ENCODE data around the gene CCDC85C. TPM values are rescaled to one million over a fixed set of nuclear protein-coding genes. Genes with fewer than 3 reads are reported as not detected.

Gene CCDC85C
- total RNA-seq, 2 experiments from 2014 or later = 6.4 to 15.0 TPM

GRCh38 chr14:99650189-99650588 lies 46.2 kb upstream of the CCDC85C start:
- no peaks in the 10 kb centered on the region for H3K4me1 ChIP-seq (ENCODE audit: insufficient read depth, low read length, poor library complexity, severe bottlenecking)
- H3K4me2 ChIP-seq (ENCODE audit: low read length) = no peak overlapping the region
- ChIA-PET POLR2A (interaction anchor here (1.4 kb wide), 1 partner anchor 17 kb away, joined by 3 read pairs; no protein-coding TSS in a partner anchor), CTCF (ENCODE audit: unreplicated experiment) (no interaction called here)
- no peak overlapping the region for H2AFZ ChIP-seq (ENCODE audit: low read length)
- no peak for DNase-seq (ENCODE audit: low spot score)
- BruUV-seq (replicated peaks) = no TSS peak
- no peaks in the 10 kb centered on the region for H3K9me2 ChIP-seq (ENCODE audit: insufficient read depth, low read length)
- no peaks in the 10 kb centered on the region for H3K36me3 ChIP-seq (ENCODE audit: insufficient read depth, low read length)
- H3K27ac ChIP-seq (ENCODE audit: low read depth, low read length, poor library complexity, severe bottlenecking) = no peak overlapping the region
- no peak overlapping the region for H3K4me3 ChIP-seq (ENCODE audit: low read depth, low read length, poor library complexity, severe bottlenecking)
- no peaks in the 10 kb centered on the region for H3K79me2 ChIP-seq (ENCODE audit: insufficient read depth, low read depth, low read length)
- TF ChIP-seq CTCF (conservative IDR thresholded peaks at IDR 0.05; ENCODE audit: low read length) (no peak), EZH2phosphoT487 (IDR thresholded peaks at IDR 0.05; ENCODE audit: borderline replicate concordance, low read depth, low read length) (no peak)
- H3K9me3 ChIP-seq (ENCODE audit: low read length) = no peaks in the 10 kb centered on the region
- intact Hi-C loops (cut with micrococcal nuclease; ENCODE audit: unreplicated experiment) = no loop called here
- H4K20me1 ChIP-seq (ENCODE audit: insufficient read depth, low read length) = no peaks in the 10 kb centered on the region

GRCh38 chr14:99649643-99650042 lies 45.6 kb upstream of the CCDC85C start:
- Histone ChIP-seq H3K4me1 (ENCODE audit: insufficient read depth, low read length, poor library complexity, severe bottlenecking) (no peaks in the 10 kb centered on the region), H4K20me1 (ENCODE audit: insufficient read depth, low read length) (no peaks in the 10 kb centered on the region), H3K4me3 (ENCODE audit: low read depth, low read length, poor library complexity, severe bottlenecking) (no peak overlapping the region), H3K79me2 (ENCODE audit: insufficient read depth, low read depth, low read length) (no peaks in the 10 kb centered on the region), H3K9me2 (ENCODE audit: insufficient read depth, low read length) (no peaks in the 10 kb centered on the region), H3K9me3 (ENCODE audit: low read length) (no peaks in the 10 kb centered on the region), H2AFZ (ENCODE audit: low read length) (no peak overlapping the region), H3K4me2 (ENCODE audit: low read length) (no peak overlapping the region), H3K36me3 (ENCODE audit: insufficient read depth, low read length) (no peaks in the 10 kb centered on the region), H3K27ac (ENCODE audit: low read depth, low read length, poor library complexity, severe bottlenecking) (no peak overlapping the region)
- ChIA-PET CTCF (ENCODE audit: unreplicated experiment) (no interaction called here), POLR2A (no interaction called here)
- no TSS peak for BruUV-seq (replicated peaks)
- intact Hi-C loops (cut with micrococcal nuclease; ENCODE audit: unreplicated experiment) = no loop called here
- DNase-seq (ENCODE audit: low spot score) = no peak
- TF ChIP-seq CTCF (conservative IDR thresholded peaks at IDR 0.05; ENCODE audit: low read length) = no peak
- no peak for TF ChIP-seq EZH2phosphoT487 (IDR thresholded peaks at IDR 0.05; ENCODE audit: borderline replicate concordance, low read depth, low read length)

- H3K79me2 ChIP-seq (ENCODE audit: insufficient read depth, low read depth, low read length) = no peaks in the 10 kb centered on the region
- DNase-seq (ENCODE audit: low spot score) = no peak
- intact Hi-C loops (cut with micrococcal nuclease; ENCODE audit: unreplicated experiment) = no loop called here
- POLR2A ChIA-PET = no interaction called here
- no peaks in the 10 kb centered on the region for H4K20me1 ChIP-seq (ENCODE audit: insufficient read depth, low read length)
- no peaks in the 10 kb centered on the region for H3K4me1 ChIP-seq (ENCODE audit: insufficient read depth, low read length, poor library complexity, severe bottlenecking)
- no peak overlapping the region for H3K27ac ChIP-seq (ENCODE audit: low read depth, low read length, poor library complexity, severe bottlenecking)
- H3K4me3 ChIP-seq (ENCODE audit: low read depth, low read length, poor library complexity, severe bottlenecking) = no peak overlapping the region
- TF ChIP-seq EZH2phosphoT487 (IDR thresholded peaks at IDR 0.05; ENCODE audit: borderline replicate concordance, low read depth, low read length) (no peak), CTCF (conservative IDR thresholded peaks at IDR 0.05; ENCODE audit: low read length) (no peak)
- H2AFZ ChIP-seq (ENCODE audit: low read length) = no peak overlapping the region
- no peaks in the 10 kb centered on the region for H3K9me2 ChIP-seq (ENCODE audit: insufficient read depth, low read length)
- H3K4me2 ChIP-seq (ENCODE audit: low read length) = no peak overlapping the region
- H3K9me3 ChIP-seq (ENCODE audit: low read length) = no peaks in the 10 kb centered on the region
- BruUV-seq (replicated peaks) = no TSS peak
- H3K36me3 ChIP-seq (ENCODE audit: insufficient read depth, low read length) = no peaks in the 10 kb centered on the region
- CTCF ChIA-PET (ENCODE audit: unreplicated experiment) = no interaction called here
Measured at GRCh38 chr14:99649219-99649618, 45.2 kb upstream of the CCDC85C start.

All from OCI-LY7 (cell line).